Islet of Langerhans (tissue), 1 donor: ENCODE data around the gene MROH8.

Experiments used
- FAIRE-seq: peaks from one replicate; lab custom pipeline; 2011; peaks lifted over from hg19 to GRCh38; lab: Jason Lieb, UNC

MROH8 gene

GRCh38 chr20:37178839-37179682 lies at the start of gene MROH8, which contains the start of gene RPN2:
MROH8 (minus strand) TSS chr20:37179548.
RPN2 (plus strand) TSS chr20:37179330; CDS start chr20:37179357, 27 bp downstream.
- no peak for FAIRE-seq

DNA sequence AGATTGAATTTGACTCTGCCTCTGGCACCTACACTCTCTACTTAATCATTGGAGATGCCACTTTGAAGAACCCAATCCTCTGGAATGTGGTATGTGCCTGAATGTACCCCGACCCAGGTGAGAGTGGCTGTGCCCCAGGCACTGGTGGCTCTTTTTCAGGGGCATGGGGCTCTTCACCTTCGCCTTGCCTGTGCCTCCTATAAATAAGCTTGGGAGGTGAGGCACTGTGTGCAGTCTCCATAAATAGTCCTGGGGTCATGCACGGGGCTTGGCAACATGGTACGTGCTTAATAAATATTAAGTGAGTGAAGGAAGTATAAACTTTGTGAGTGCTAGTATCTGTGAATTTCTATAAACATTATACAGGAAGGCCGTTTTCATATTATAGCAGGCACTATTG lies 49.3 kb upstream of the MROH8 start:
- FAIRE-seq, result no peak

DNA sequence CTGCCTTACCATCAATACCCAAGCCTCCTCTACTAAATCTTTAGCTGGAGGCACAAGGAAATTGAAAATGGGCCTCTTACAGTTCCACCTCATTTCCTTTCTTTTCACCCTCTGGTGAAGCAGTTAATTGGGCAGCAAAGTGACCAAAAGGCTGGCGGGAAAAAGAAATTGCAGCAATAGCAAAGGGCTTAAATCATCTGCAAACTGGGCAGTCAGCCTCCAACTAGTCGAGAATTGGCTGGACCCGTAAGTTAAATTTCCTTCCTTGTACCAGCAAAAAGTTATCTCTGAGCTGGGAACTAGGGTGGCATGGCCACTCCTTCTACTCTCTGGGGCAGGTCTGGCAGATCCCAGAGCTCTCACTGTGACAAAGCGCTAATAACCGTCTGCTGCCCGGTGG lies 48.7 kb upstream of the MROH8 start:
- no peak for FAIRE-seq

GRCh38 chr20:37226889-37227288 lies 47.5 kb upstream of the MROH8 start:
- no peak for FAIRE-seq

GRCh38 chr20:37225146-37225545 lies 45.8 kb upstream of the MROH8 start:
- FAIRE-seq, result no peak

DNA sequence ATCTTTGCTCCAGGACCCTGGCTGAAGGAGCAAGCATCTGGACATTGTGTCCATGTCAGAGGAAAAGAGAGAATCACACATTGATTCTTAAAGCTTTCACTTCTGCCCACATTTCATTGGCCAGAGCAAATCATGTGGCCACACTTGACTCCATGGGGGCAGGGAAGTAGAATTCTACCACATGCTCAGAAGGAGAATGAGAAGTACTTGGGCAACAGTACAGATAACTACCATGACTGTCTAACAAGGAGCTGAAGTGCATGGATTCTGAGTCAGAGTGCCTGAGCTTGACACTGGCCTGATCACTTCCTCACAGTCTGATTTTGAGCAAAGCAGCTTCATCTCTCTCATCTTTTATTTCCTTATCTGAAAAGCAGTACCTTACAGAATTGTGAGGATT lies 43.7 kb upstream of the MROH8 start:
- no peak for FAIRE-seq

DNA sequence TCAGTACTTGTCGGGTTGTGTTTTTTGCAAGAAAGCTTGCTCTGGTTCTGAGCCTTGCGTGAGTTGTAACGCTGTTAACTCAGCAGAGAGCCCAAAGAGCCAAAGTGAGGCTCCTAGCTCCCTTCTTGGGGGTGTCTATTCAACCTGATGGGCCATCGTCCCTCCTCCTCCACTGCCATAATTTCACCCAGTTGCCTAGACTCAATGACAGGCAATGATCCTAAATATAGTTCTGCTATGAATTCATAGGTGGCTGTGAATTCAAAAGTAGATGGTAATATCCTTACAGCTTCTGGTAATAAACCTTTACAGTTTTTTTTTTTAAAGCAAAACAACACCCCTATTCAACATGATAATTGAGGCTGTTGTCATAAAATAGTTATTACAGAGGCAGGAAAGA lies 42.7 kb upstream of the MROH8 start:
- FAIRE-seq, result no peak

DNA sequence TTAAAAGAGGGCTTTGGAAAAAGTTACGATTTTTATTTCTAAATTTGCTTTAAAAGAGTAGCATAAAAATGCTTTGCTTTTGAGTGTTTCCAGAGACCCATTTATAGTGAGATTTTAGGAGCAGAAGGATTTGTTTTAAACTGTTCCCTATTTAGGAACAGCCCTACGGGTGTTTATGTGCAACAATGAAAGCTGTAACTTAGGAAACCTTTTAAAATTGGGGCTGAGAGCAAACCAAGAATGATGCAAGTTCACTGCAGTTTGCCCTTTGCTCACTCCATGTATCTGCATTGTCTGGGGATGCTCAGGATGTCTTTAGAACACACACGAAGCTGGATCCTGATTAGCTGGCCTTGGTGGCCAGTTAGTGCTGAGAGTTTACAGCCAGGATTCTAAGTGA lies 41.4 kb upstream of the MROH8 start:
- no peak for FAIRE-seq

DNA sequence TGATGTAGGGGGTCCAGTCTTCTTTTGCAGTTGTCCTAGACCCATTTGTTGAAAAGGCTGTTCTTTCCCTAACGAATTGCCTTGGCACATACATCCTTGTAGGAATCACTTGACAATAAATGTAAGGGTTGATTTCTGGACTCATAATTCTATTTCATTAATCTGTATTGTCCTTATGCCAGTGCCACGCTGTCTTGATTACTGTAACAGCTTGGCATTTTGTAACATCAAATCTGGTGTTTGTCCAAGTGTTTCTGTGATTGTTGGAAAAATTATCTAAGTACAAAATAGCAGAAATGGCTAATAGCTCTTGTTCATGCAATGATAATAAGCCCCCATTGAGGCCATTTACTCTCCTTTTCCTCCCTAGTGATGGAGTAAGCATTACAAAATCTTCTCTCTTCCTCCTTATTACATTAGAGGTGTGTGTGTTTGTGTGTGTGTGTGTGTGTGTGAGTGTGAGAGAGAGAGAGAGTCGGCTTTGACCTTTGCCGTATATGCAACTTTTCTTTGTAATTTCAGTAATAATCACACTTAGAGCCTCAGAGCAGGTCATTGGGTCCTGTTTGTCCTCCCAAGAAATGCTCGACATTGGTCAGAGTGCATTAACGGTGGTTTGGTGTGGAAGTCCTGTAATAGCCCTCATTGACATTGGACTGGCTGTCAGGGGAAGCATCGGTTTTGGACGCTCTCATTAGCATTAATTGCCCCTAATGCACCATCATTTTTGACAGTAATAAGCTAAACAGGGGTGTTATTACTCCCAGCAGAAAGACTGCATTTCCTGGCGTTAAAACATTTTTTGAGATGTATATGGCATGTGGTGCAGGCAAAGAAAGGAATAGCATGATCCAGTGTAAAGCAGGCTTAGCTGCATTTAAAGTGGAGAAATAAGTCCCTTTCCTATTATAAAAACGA lies 40.7 kb upstream of the MROH8 start:
- FAIRE-seq, result no peak

DNA sequence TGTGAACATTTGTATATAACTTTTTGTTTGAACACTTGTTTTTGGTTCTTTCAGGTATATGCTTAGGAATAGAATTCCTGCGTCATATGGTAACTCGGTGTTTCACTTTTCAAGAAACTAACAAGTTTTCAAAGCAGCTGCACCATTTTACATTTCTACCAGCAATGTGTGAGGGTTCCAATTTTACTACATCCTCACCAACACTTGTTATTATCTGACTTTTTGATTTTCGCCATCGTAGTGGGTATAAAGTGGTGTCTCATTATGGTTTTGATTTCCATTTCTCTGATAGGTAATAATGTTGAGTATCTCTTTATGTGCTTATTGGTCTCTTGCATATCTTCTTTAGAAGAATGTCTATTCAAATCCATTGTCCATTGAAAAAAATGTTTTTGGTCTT lies 39.6 kb upstream of the MROH8 start:
- no peak for FAIRE-seq

- no peak for FAIRE-seq
Measured at GRCh38 chr20:37218441-37218840, 39.1 kb upstream of the MROH8 start.

DNA sequence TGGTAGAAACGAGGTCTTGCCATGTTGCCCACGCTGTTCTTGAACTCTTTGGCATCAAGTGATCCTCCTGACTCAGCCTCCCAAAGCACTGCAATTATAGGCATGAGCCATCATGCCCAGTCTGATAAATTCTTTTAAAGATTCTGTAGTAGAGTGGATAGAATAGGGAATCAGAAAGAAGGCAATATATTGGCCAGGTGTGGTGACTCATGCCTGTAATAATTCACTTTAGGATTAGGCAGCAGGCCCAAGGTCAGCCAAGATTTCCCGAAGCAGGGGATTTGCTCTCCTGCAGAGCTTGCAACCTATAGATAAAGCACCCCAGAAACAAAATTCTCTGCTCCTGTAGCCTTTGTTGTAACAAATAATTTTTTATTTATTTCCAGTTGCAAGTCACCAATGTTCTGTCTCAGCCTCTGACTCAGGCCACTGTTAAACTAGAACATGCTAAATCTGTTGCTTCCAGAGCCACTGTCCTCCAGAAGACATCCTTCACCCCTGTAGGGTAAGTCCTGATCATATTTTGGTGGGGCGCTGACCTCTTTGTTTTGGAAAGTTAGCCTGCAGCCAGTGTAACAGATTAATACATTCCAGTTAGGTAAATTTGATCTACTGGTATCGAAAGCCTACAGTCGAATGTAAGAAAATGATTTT lies 30.4 kb upstream of the MROH8 start:
- FAIRE-seq, result no peak

- no peak for FAIRE-seq
Measured at GRCh38 chr20:37209193-37209592, 29.8 kb upstream of the MROH8 start.

DNA sequence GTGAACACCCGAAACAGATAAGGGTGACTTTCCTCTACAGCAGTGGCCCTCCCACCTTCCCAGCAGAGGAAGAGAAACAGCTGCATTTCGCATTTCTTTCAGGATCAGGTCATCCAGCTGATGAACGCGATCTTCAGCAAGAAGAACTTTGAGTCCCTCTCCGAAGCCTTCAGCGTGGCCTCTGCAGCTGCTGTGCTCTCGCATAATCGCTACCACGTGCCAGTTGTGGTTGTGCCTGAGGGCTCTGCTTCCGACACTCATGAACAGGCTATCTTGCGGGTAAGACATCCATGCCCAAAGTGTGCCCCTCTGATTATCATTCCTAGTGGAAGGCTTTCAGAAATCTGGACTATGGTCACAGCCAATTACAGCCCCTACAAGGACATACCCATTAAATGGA lies 27.8 kb upstream of the MROH8 start:
- FAIRE-seq, result no peak

DNA sequence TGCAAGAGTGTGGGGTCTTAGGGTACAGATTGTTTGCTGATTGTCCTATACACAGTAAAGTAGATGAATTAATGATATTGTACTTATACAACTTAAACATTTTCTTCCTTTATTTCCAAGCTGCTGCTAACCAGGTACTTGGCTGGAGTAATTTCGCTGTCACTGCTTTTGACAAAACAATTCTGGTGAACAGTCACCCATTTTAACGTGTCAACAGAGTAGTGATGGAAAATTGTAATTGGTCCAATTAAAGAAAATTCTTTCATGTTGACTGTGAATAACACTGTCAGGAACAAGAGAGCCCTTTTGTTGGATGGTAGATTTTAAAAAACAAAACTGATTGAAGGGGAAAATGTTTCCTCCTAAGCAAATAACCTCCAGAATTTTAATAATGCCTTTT lies 26.4 kb upstream of the MROH8 start:
- peak; percentile 17 for FAIRE-seq

- no peak for FAIRE-seq
Measured at GRCh38 chr20:37205130-37205529, 25.8 kb upstream of the MROH8 start.

DNA sequence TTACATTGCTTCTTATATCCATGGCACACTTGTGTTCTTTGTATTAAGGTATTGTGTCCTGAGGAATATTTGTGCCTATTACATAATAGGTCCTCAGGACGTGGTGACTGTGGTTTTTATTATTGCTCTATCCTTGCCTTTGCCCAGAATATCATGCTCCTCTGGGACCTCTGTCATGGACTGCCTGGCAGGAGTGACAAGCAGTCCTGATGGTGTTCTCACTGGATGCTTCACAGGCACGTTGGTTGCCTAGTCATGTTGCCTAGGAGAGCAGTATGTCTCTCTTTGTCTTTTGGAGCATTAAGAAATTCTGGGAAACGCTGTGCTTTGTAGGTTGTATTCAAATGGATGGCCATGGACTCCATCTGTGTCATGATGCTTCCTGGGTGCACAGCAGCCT lies 24.7 kb upstream of the MROH8 start:
- no peak for FAIRE-seq

- peak; percentile 61 for FAIRE-seq
Measured at GRCh38 chr20:37202267-37202943, 23.1 kb upstream of the MROH8 start.

- no peak for FAIRE-seq
Measured at GRCh38 chr20:37201827-37202162, 22.4 kb upstream of the MROH8 start.

GRCh38 chr20:37200926-37201826 lies 21.8 kb upstream of the MROH8 start:
- FAIRE-seq, result no peak

DNA sequence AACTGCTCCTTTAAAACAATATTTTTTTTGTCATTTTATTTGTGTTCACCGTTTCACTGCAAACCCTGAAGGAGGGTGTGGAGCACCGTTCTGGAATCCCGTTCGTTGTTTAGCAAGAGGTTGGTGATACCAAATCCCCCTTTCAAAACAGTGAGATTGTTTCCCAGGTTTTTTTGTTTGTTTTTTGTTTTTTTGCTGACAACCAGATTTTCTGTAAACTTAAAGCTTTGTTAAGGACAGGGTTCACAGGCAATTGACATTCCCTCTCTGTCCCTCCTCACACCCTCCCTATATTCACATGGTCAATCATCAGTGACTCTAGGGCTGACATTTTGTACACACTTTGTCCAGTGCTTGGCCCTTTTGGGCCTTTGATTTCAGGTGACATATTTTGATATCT lies 21.0 kb upstream of the MROH8 start:
- FAIRE-seq, result no peak
